ENCODE results near the gene SLC4A5.

GRCh38 chr2:74325815-74326214, 17.4 kb downstream of the SLC4A5 start:
- TF ChIP-seq, protein P1, sequence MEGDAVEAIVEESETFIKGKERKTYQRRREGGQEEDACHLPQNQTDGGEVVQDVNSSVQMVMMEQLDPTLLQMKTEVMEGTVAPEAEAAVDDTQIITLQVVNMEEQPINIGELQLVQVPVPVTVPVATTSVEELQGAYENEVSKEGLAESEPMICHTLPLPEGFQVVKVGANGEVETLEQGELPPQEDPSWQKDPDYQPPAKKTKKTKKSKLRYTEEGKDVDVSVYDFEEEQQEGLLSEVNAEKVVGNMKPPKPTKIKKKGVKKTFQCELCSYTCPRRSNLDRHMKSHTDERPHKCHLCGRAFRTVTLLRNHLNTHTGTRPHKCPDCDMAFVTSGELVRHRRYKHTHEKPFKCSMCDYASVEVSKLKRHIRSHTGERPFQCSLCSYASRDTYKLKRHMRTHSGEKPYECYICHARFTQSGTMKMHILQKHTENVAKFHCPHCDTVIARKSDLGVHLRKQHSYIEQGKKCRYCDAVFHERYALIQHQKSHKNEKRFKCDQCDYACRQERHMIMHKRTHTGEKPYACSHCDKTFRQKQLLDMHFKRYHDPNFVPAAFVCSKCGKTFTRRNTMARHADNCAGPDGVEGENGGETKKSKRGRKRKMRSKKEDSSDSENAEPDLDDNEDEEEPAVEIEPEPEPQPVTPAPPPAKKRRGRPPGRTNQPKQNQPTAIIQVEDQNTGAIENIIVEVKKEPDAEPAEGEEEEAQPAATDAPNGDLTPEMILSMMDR (conservative IDR thresholded peaks at IDR 0.05), result no peak
- TF ChIP-seq ZFX (IDR thresholded peaks at IDR 0.05), result no peak
